H9 (cell line): ENCODE results near the gene NMT1. TPM values are rescaled to one million over a fixed set of nuclear protein-coding genes. Genes with fewer than 3 reads are reported as not detected.

ENCODE experiments used
- DNase-seq: peaks from one replicate; pipeline ENCODE4 v3.0.0-alpha.2; 2017
- H2AFZ ChIP-seq: one replicate; pipeline ENCODE4 v1.6.1; 2013; ENCODE audit warnings: mild to moderate bottlenecking, low read length, control low read depth, moderate library complexity
- H2AK5ac ChIP-seq: 2 replicates; pipeline ENCODE4 v1.6.1; 2013; ENCODE audit warnings: low read length, control low read depth, mixed read lengths; ENCODE audit not compliant: insufficient read length
- H2BK120ac ChIP-seq: one replicate; pipeline ENCODE4 v1.6.1; 2013; ENCODE audit warnings: low read depth, mild to moderate bottlenecking, low read length, control low read depth, inconsistent platforms; ENCODE audit not compliant: poor library complexity, severe bottlenecking
- H2BK12ac ChIP-seq: 2 replicates; pipeline ENCODE4 v1.6.1; 2013; ENCODE audit warnings: low read length, control low read depth, mixed read lengths, low read depth; ENCODE audit not compliant: insufficient read length
- H2BK15ac ChIP-seq: 2 replicates; pipeline ENCODE4 v1.6.1; 2013; ENCODE audit warnings: low read depth, low read length, control low read depth
- H2BK20ac ChIP-seq: one replicate; pipeline ENCODE4 v1.6.1; 2013; ENCODE audit warnings: low read depth, mild to moderate bottlenecking, low read length, control low read depth, inconsistent platforms; ENCODE audit not compliant: poor library complexity, severe bottlenecking
- H2BK5ac ChIP-seq: 2 replicates; pipeline ENCODE4 v1.6.1; 2013; ENCODE audit warnings: low read length, control low read depth, mixed read lengths; ENCODE audit not compliant: insufficient read length
- H3K14ac ChIP-seq: 2 replicates; pipeline ENCODE4 v1.6.1; 2013; ENCODE audit warnings: low read length, control low read depth; ENCODE audit not compliant: insufficient read depth
- H3K18ac ChIP-seq: 2 replicates; pipeline ENCODE4 v1.6.1; 2013; ENCODE audit warnings: low read depth, mild to moderate bottlenecking, mixed read lengths, low read length, control low read depth; ENCODE audit not compliant: insufficient read length
- H3K23ac ChIP-seq: 2 replicates; pipeline ENCODE4 v1.6.1; 2013; ENCODE audit warnings: low read length, control low read depth, mixed read lengths, low read depth; ENCODE audit not compliant: insufficient read length
- H3K23me2 ChIP-seq: 2 replicates; pipeline ENCODE4 v1.6.1; 2013; ENCODE audit warnings: low read depth, mild to moderate bottlenecking, mixed read lengths, low read length, control low read depth; ENCODE audit not compliant: insufficient read length, poor library complexity, severe bottlenecking
- H3K27ac ChIP-seq: 2 replicates; pipeline ENCODE4 v1.5.1; 2013; ENCODE audit warnings: low read length, control low read depth, mixed read lengths, low read depth; ENCODE audit not compliant: insufficient read length
- H3K27me3 ChIP-seq: 2 replicates; pipeline ENCODE4 v1.6.1; 2013; ENCODE audit warnings: low read length, control low read depth, inconsistent platforms; ENCODE audit not compliant: insufficient read depth
- H3K4ac ChIP-seq: 2 replicates; pipeline ENCODE4 v1.6.1; 2013; ENCODE audit warnings: low read depth, mild to moderate bottlenecking, control low read depth, inconsistent platforms, low read length, moderate library complexity
- H3K4me1 ChIP-seq: 2 replicates; pipeline ENCODE4 v1.6.1; 2013; ENCODE audit warnings: low read length, control low read depth, inconsistent platforms; ENCODE audit not compliant: insufficient read depth
- H3K4me2 ChIP-seq: 2 replicates; pipeline ENCODE4 v1.6.1; 2013; ENCODE audit warnings: low read length, control low read depth, mixed read lengths; ENCODE audit not compliant: insufficient read length, insufficient read depth
- H3K56ac ChIP-seq: 2 replicates; pipeline ENCODE4 v1.6.1; 2013; ENCODE audit warnings: low read depth, mild to moderate bottlenecking, mixed read lengths, low read length, control low read depth; ENCODE audit not compliant: insufficient read length
- H3K79me1 ChIP-seq: 2 replicates; pipeline ENCODE4 v1.6.1; 2013; ENCODE audit warnings: low read depth, mild to moderate bottlenecking, moderate library complexity, low read length, control low read depth, inconsistent platforms; ENCODE audit not compliant: insufficient read depth, poor library complexity, severe bottlenecking
- H3K79me2 ChIP-seq: 2 replicates; pipeline ENCODE4 v1.6.1; 2013; ENCODE audit warnings: low read length, control low read depth, inconsistent platforms; ENCODE audit not compliant: insufficient read depth
- H3K9ac ChIP-seq: 2 replicates; pipeline ENCODE4 v1.6.1; 2013; ENCODE audit warnings: low read length, control low read depth, mixed read lengths; ENCODE audit not compliant: insufficient read length; ENCODE audit errors: extremely low read depth
- H3K9me3 ChIP-seq: one replicate; pipeline ENCODE4 v1.6.1; 2013; ENCODE audit warnings: low read depth, low read length, inconsistent platforms; ENCODE audit not compliant: control insufficient read depth
- H3T11ph ChIP-seq: one replicate; pipeline ENCODE4 v1.6.1; 2013; ENCODE audit warnings: mild to moderate bottlenecking, low read length, control low read depth, inconsistent platforms
- H4K20me1 ChIP-seq: one replicate; pipeline ENCODE4 v1.6.1; 2013; ENCODE audit not compliant: control insufficient read depth, insufficient read length, insufficient read depth
- H4K5ac ChIP-seq: 2 replicates; pipeline ENCODE4 v1.6.1; 2013; ENCODE audit warnings: low read depth, mild to moderate bottlenecking, mixed read lengths, low read length, control low read depth; ENCODE audit not compliant: insufficient read length
- H4K8ac ChIP-seq: replicated peaks from 2 replicates; pipeline ENCODE4 v1.6.1; 2013; ENCODE audit warnings: low read length, control low read depth, mixed read lengths, low read depth; ENCODE audit not compliant: insufficient read length
- H4K91ac ChIP-seq: 2 replicates; pipeline ENCODE4 v1.6.1; 2013; ENCODE audit warnings: low read depth, mild to moderate bottlenecking, moderate library complexity, mixed read lengths, low read length, control low read depth; ENCODE audit not compliant: insufficient read length
- H3K27ac Mint-ChIP-seq, 3 experiments: 2 replicates in 2 of 3; 3 replicates in 1 of 3; pipeline ENCODE4 v1.8.0; 2020 to 2021; ENCODE audit warnings: mixed read lengths in 3 of 3, mild to moderate bottlenecking in 1 of 3, moderate library complexity in 1 of 3
- H3K27me3 Mint-ChIP-seq: 2 replicates; pipeline ENCODE4 v1.8.0; 2021; ENCODE audit warnings: low read depth, mild to moderate bottlenecking, moderate library complexity, mixed read lengths
- H3K36me3 Mint-ChIP-seq, 3 experiments: 2 replicates in 2 of 3; 3 replicates in 1 of 3; pipeline ENCODE4 v1.8.0; 2020 to 2021; ENCODE audit warnings: low read depth in 3 of 3, mixed read lengths in 3 of 3; ENCODE audit not compliant: insufficient read depth in 1 of 3
- H3K4me1 Mint-ChIP-seq, 2 experiments: 2 replicates each; pipeline ENCODE4 v1.8.0; 2020; ENCODE audit warnings: mixed read lengths in 2 of 2
- H3K4me3 Mint-ChIP-seq, 2 experiments: 2 replicates in 1 of 2; 3 replicates in 1 of 2; pipeline ENCODE4 v1.8.0; 2020 to 2021; ENCODE audit warnings: mild to moderate bottlenecking in 2 of 2, mixed read lengths in 2 of 2, moderate library complexity in 1 of 2
- H3K9me3 Mint-ChIP-seq, 2 experiments: 2 replicates in 1 of 2; 3 replicates in 1 of 2; pipeline ENCODE4 v1.8.0; 2020; ENCODE audit warnings: mild to moderate bottlenecking in 2 of 2, mixed read lengths in 2 of 2, moderate library complexity in 1 of 2
- CTCF ChIP-seq: fragments of 200-600 bp; sonication (generic); conservative IDR thresholded peaks from 3 replicates; pipeline ENCODE4 v1.8.0; 2021; ENCODE audit warnings: antibody characterized with exemption, mild to moderate bottlenecking
- WGBS: extraction: QIAGEN DNeasy Blood & Tissue Kit; methylation state at CpG from one replicate; pipeline ENCODE4 v1.1.7; 2013; ENCODE audit warnings: missing lambda C conversion rate, low lambda C conversion rate, mixed read lengths; ENCODE audit not compliant: insufficient read length; ENCODE audit errors: extremely low coverage; 5-methylcytosine and 5-hydroxymethylcytosine counted together
- total RNA-seq: library from RNA; stranded (reverse); gene quantifications from 2 replicates; pipeline ENCODE4 v1.2.1, GENCODE V29; 2021

Gene NMT1
- total RNA-seq, 1 experiment from 2014 or later = 150 TPM

GRCh38 chr17:45149037-45149668, 88.0 kb downstream of the NMT1 start:
- no peak overlapping the region for H2BK20ac ChIP-seq
- H3K27ac ChIP-seq = no peak overlapping the region
- H3K23me2 ChIP-seq = peaks cover 16% of the 10 kb centered on the region
- no peaks in the 10 kb centered on the region for H3K9me3 ChIP-seq
- peak overlapping the region; percentile 98 to 99 for H3K4me3 Mint-ChIP-seq
- no peaks in the 10 kb centered on the region; the same call in none of the 2 replicates for H3K27me3 Mint-ChIP-seq
- peaks cover 30 to 37% of the 10 kb centered on the region in 2 experiments for H3K4me1 Mint-ChIP-seq
- peak overlapping the region; percentile 91 for H3K4me2 ChIP-seq
- no peaks in the 10 kb centered on the region; a peak in 1 of 5 replicates for H3K9me3 Mint-ChIP-seq
- TF ChIP-seq CTCF = peak; percentile 81
- no peaks in the 10 kb centered on the region for H4K20me1 ChIP-seq
- H3K18ac ChIP-seq = no peak overlapping the region
- no CpG with 5 or more reads among the region's 32 CpGs for WGBS
- H3K79me1 ChIP-seq = peaks cover 4% of the 10 kb centered on the region
- H2BK120ac ChIP-seq = no peak overlapping the region
- no peak overlapping the region for H2AFZ ChIP-seq
- H3K79me2 ChIP-seq = no peaks in the 10 kb centered on the region; the same call in 1 of the 2 replicates
- no peak overlapping the region for H4K5ac ChIP-seq
- H3K56ac ChIP-seq = no peak overlapping the region
- H2AK5ac ChIP-seq = no peak overlapping the region
- H2BK5ac ChIP-seq = no peak overlapping the region
- H3K23ac ChIP-seq = no peak overlapping the region
- peaks cover 0 to 5% (median 3%) of the 10 kb centered on the region in 3 experiments; a peak in 2 of 7 replicates for H3K36me3 Mint-ChIP-seq
- peaks cover 2% of the 10 kb centered on the region; the same call in 1 of the 2 replicates for H3K4me1 ChIP-seq
- no peak overlapping the region for H4K91ac ChIP-seq
- H2BK15ac ChIP-seq = no peak overlapping the region
- H3K9ac ChIP-seq = peak overlapping the region; percentile 78
- no peak overlapping the region for H3K4ac ChIP-seq
- peak overlapping the region; percentile 97 to 99 (median 97) for H3K27ac Mint-ChIP-seq
- no peaks in the 10 kb centered on the region for H3K27me3 ChIP-seq
- H2BK12ac ChIP-seq = no peak overlapping the region
- peak; percentile 92 for DNase-seq
- H3K14ac ChIP-seq = peak overlapping the region; percentile 45
- H3T11ph ChIP-seq = no peak overlapping the region
- no peak overlapping the region for H4K8ac ChIP-seq
